Loucy (cell line): ENCODE measurements around the gene IDI2.

Experiments
- EZH2phosphoT487 ChIP-seq: fragments of 200-600 bp; IDR thresholded peaks from 2 replicates; pipeline ENCODE4 v1.6.1; 2018; ENCODE audit warnings: antibody characterized with exemption, mild to moderate bottlenecking, moderate library complexity, borderline replicate concordance
- TF ChIP-seq, protein P1 (sequence below): fragments of 200-600 bp; sonication (generic); conservative IDR thresholded peaks from 2 replicates; pipeline ENCODE4 v1.5.1; 2014; ENCODE audit warnings: mild to moderate bottlenecking, antibody characterized with exemption, low read length

DNA sequence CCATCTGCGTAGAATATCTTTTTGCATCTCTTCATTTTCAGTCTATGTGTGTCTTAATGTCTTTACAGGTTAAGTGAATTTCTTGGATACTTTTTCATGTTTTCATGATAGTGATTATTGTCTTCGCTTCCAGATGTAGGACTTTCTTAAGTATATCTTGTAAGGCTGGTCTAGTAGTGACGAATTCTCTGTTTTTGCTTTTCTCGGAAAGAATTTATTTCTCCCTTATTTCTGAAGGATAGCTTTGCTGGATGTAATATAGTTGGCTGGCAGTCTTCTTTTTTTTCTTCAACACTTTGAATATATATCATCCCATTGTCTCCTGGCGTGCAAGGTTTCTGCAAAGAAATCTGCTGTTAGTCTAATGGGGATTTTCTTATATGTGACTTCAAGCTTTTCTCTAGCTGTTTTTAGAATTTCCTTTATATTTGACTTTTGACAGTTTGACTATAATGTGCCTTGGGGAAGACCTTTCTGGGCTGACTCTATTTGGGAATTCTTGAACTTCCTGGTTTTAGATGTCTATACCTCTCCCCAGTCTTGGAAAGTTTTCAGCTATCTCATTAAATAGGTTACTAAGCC lies 23.1 kb downstream of the IDI2 start:
- TF ChIP-seq, protein P1, sequence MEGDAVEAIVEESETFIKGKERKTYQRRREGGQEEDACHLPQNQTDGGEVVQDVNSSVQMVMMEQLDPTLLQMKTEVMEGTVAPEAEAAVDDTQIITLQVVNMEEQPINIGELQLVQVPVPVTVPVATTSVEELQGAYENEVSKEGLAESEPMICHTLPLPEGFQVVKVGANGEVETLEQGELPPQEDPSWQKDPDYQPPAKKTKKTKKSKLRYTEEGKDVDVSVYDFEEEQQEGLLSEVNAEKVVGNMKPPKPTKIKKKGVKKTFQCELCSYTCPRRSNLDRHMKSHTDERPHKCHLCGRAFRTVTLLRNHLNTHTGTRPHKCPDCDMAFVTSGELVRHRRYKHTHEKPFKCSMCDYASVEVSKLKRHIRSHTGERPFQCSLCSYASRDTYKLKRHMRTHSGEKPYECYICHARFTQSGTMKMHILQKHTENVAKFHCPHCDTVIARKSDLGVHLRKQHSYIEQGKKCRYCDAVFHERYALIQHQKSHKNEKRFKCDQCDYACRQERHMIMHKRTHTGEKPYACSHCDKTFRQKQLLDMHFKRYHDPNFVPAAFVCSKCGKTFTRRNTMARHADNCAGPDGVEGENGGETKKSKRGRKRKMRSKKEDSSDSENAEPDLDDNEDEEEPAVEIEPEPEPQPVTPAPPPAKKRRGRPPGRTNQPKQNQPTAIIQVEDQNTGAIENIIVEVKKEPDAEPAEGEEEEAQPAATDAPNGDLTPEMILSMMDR: no peak
- no peak for TF ChIP-seq EZH2phosphoT487
